Measurements from ENCODE around the gene UBXN7. TPM values are rescaled to one million over a fixed set of nuclear protein-coding genes. Genes with fewer than 3 reads are reported as not detected.

The UBXN7 gene
- total and polyA plus RNA-seq, 9 of the 15 experiments (the other 6 are each of a cell fraction or from before 2014, with no cell fraction given): 3.5 to 44.6 (median 13.4) TPM

- peak; percentile 78 for TF ChIP-seq MAX (CRISPR knock-in tag; IDR thresholded peaks at IDR 0.05)
- TF ChIP-seq, protein P1, sequence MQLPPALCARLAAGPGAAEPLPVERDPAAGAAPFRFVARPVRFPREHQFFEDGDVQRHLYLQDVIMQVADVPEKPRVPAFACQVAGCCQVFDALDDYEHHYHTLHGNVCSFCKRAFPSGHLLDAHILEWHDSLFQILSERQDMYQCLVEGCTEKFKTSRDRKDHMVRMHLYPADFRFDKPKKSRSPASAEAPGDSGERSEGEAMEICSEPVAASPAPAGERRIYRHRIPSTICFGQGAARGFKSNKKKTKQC (CRISPR knock-in tag; IDR thresholded peaks at IDR 0.05): peak; percentile 67; the same call in 1 of the 2 replicates
- TF ChIP-seq, protein P2, sequence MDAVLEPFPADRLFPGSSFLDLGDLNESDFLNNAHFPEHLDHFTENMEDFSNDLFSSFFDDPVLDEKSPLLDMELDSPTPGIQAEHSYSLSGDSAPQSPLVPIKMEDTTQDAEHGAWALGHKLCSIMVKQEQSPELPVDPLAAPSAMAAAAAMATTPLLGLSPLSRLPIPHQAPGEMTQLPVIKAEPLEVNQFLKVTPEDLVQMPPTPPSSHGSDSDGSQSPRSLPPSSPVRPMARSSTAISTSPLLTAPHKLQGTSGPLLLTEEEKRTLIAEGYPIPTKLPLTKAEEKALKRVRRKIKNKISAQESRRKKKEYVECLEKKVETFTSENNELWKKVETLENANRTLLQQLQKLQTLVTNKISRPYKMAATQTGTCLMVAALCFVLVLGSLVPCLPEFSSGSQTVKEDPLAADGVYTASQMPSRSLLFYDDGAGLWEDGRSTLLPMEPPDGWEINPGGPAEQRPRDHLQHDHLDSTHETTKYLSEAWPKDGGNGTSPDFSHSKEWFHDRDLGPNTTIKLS (IDR thresholded peaks at IDR 0.05; ENCODE audit: borderline replicate concordance, low read depth): peak; percentile 64
- TF ChIP-seq MTA3 (IDR thresholded peaks at IDR 0.05; ENCODE audit: borderline replicate concordance): peak; percentile 93
- no peak for TF ChIP-seq SPI1 (IDR thresholded peaks at IDR 0.05; ENCODE audit: borderline replicate concordance, low read depth, low read length)
- TF ChIP-seq, protein P3, sequence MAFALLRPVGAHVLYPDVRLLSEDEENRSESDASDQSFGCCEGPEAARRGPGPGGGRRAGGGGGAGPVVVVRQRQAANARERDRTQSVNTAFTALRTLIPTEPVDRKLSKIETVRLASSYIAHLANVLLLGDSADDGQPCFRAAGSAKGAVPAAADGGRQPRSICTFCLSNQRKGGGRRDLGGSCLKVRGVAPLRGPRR (CRISPR knock-in tag; IDR thresholded peaks at IDR 0.05): no peak
- TF ChIP-seq TCF7 (IDR thresholded peaks at IDR 0.05; ENCODE audit: borderline replicate concordance): peak; percentile 22
- no peak for TF ChIP-seq ZNF121 (CRISPR knock-in tag; conservative IDR thresholded peaks at IDR 0.05)
- no peak for TF ChIP-seq E2F5 (CRISPR knock-in tag; IDR thresholded peaks at IDR 0.05)
- TF ChIP-seq USF1 (CRISPR knock-in tag; IDR thresholded peaks at IDR 0.05): peak; percentile 7; the same call in 1 of the 2 replicates
- peak; percentile 56 for TF ChIP-seq RBM25 (IDR thresholded peaks at IDR 0.05; ENCODE audit: low read depth, low read length, severe bottlenecking)
- TF ChIP-seq ZNF75A (CRISPR knock-in tag; IDR thresholded peaks at IDR 0.05): no peak
- peak; percentile 83 for TF ChIP-seq PHF8 (IDR thresholded peaks at IDR 0.05; ENCODE audit: borderline replicate concordance, low read length)
- peak; percentile 90; the same call in 1 of the 2 replicates for TF ChIP-seq RB1 (IDR thresholded peaks at IDR 0.05; ENCODE audit: low read depth)
- no peak for TF ChIP-seq ZNF644 (tag; IDR thresholded peaks at IDR 0.05; ENCODE audit: low read depth)
- peak; percentile 92 for TF ChIP-seq E2F3 (CRISPR knock-in tag; IDR thresholded peaks at IDR 0.05)
- TF ChIP-seq POLR2B (IDR thresholded peaks at IDR 0.05; ENCODE audit: low read depth, partially characterized antibody): peak; percentile 93
- TF ChIP-seq ZNF24 (IDR thresholded peaks at IDR 0.05): no peak
- TF ChIP-seq PML (IDR thresholded peaks at IDR 0.05; ENCODE audit: low read length): peak; percentile 70; the same call in 1 of the 2 replicates
- 0 out of 4 replicates have a peak, but pooled peaks have one; percentile 9 to 35 for TF ChIP-seq FOXK2 (conservative IDR thresholded peaks at IDR 0.05 in 1 of 2, IDR thresholded peaks at IDR 0.05 in 1 of 2; ENCODE audit: low read depth in 2 of 2)
- TF ChIP-seq CAMTA2 (CRISPR knock-in tag; conservative IDR thresholded peaks at IDR 0.05): 0 out of 2 replicates have a peak, but pooled peaks have one; percentile 39
- TF ChIP-seq ETV6 (IDR thresholded peaks at IDR 0.05; ENCODE audit: borderline replicate concordance in 1 of 2, low read depth in 2 of 2, low read length in 1 of 2): peak in 1 of 2 experiments; percentile 12; a peak in 1 of 4 replicates
- no peak for TF ChIP-seq ETV6 (CRISPR knock-in tag; IDR thresholded peaks at IDR 0.05; ENCODE audit: borderline replicate concordance)
- peak; percentile 84 for TF ChIP-seq L3MBTL2 (IDR thresholded peaks at IDR 0.05)
- peak; percentile 88 for TF ChIP-seq ETV5 (CRISPR knock-in tag; IDR thresholded peaks at IDR 0.05; ENCODE audit: low read depth)
Observed at GRCh38 chr3:196317687-196318467, 114.3 kb downstream of the UBXN7 start, which contains the start of gene DYNLT2B (continued).

Measured in K562 (cell line).